Chondrocyte (in vitro differentiated cells): Measurements from ENCODE around the gene NDFIP1. TPM values are rescaled to one million over a fixed set of nuclear protein-coding genes. Genes with fewer than 3 reads are reported as not detected.

Experiments used
- DNase-seq: peaks from one replicate; pipeline ENCODE4 v3.0.0; 2021; ENCODE audit warnings: mixed read lengths, low spot score
- H3K27ac Mint-ChIP-seq: one replicate; pipeline ENCODE4 v1.8.0; 2021; ENCODE audit warnings: mild to moderate bottlenecking, moderate library complexity, mixed read lengths; ENCODE audit not compliant: unreplicated experiment
- H3K27me3 Mint-ChIP-seq: 2 replicates; pipeline ENCODE4 v1.8.0; 2021; ENCODE audit warnings: low read depth, mixed read lengths
- H3K36me3 Mint-ChIP-seq: 2 replicates; pipeline ENCODE4 v1.8.0; 2021; ENCODE audit warnings: low read depth, mixed read lengths
- H3K4me1 Mint-ChIP-seq: 2 replicates; pipeline ENCODE4 v1.8.0; 2021; ENCODE audit warnings: low read depth, mild to moderate bottlenecking, mixed read lengths
- H3K4me3 Mint-ChIP-seq: one replicate; pipeline ENCODE4 v1.8.0; 2021; ENCODE audit warnings: mild to moderate bottlenecking, moderate library complexity, mixed read lengths; ENCODE audit not compliant: unreplicated experiment
- H3K9me3 Mint-ChIP-seq: 2 replicates; pipeline ENCODE4 v1.8.0; 2021; ENCODE audit warnings: low read depth, mixed read lengths
- CTCF ChIP-seq: fragments of 200-600 bp; sonication (generic); IDR thresholded peaks from 2 replicates; pipeline ENCODE4 v1.5.0; 2021; ENCODE audit warnings: antibody characterized with exemption, mild to moderate bottlenecking, moderate library complexity
- total RNA-seq: library from RNA; stranded (reverse); gene quantifications from 3 replicates; pipeline ENCODE4 v1.2.1, GENCODE V29; 2021

The NDFIP1 gene
- total RNA-seq, 1 donor from 2014 or later = 64.2 TPM

GRCh38 chr5:142189813-142190212, 81.2 kb downstream of the NDFIP1 start:
- DNase-seq = no peak
- Mint-ChIP-seq H3K36me3 (no peaks in the 10 kb centered on the region), H3K27ac (no peak overlapping the region), H3K9me3 (no peaks in the 10 kb centered on the region), H3K4me1 (no peaks in the 10 kb centered on the region), H3K4me3 (no peak overlapping the region), H3K27me3 (peaks cover 5% of the 10 kb centered on the region)
- TF ChIP-seq CTCF = no peak

GRCh38 chr5:142191776-142192175, 83.2 kb downstream of the NDFIP1 start:
- H3K27ac Mint-ChIP-seq = no peak overlapping the region
- no peaks in the 10 kb centered on the region for H3K9me3 Mint-ChIP-seq
- TF ChIP-seq CTCF = no peak
- no peak overlapping the region for H3K4me3 Mint-ChIP-seq
- no peaks in the 10 kb centered on the region for H3K4me1 Mint-ChIP-seq
- peaks cover 5% of the 10 kb centered on the region for H3K27me3 Mint-ChIP-seq
- H3K36me3 Mint-ChIP-seq = no peaks in the 10 kb centered on the region
- no peak for DNase-seq

GRCh38 chr5:142192286-142193113, 83.9 kb downstream of the NDFIP1 start:
- H3K4me1 Mint-ChIP-seq = peaks cover 6% of the 10 kb centered on the region
- H3K4me3 Mint-ChIP-seq = no peak overlapping the region
- no peaks in the 10 kb centered on the region for H3K9me3 Mint-ChIP-seq
- H3K27ac Mint-ChIP-seq = no peak overlapping the region
- peaks cover 1% of the 10 kb centered on the region for H3K36me3 Mint-ChIP-seq
- DNase-seq = no peak
- no peak for TF ChIP-seq CTCF
- peaks cover 5% of the 10 kb centered on the region for H3K27me3 Mint-ChIP-seq

GRCh38 chr5:142193114-142193428, 84.5 kb downstream of the NDFIP1 start:
- Mint-ChIP-seq H3K4me3 (no peak overlapping the region), H3K36me3 (peaks cover 1% of the 10 kb centered on the region), H3K27me3 (peaks cover 2% of the 10 kb centered on the region), H3K9me3 (no peaks in the 10 kb centered on the region), H3K27ac (no peak overlapping the region), H3K4me1 (peaks cover 6% of the 10 kb centered on the region)
- DNase-seq = no peak
- no peak for TF ChIP-seq CTCF

- DNase-seq = no peak
- Mint-ChIP-seq H3K4me3 (no peak overlapping the region), H3K9me3 (no peaks in the 10 kb centered on the region), H3K27ac (no peak overlapping the region), H3K4me1 (peaks cover 9% of the 10 kb centered on the region), H3K36me3 (peaks cover 1% of the 10 kb centered on the region), H3K27me3 (peaks cover 8% of the 10 kb centered on the region)
- no peak for TF ChIP-seq CTCF
These were observed 88.5 kb downstream of the NDFIP1 start for GRCh38 chr5:142197098-142197497.
